ENCODE measurements around the gene TTC34.
"Not testable (repeated sequence)": the region's sequence is repeated elsewhere in the genome, so short reads cannot be mapped to it uniquely, and the experiment has no call there.

The TTC34 gene

DNA sequence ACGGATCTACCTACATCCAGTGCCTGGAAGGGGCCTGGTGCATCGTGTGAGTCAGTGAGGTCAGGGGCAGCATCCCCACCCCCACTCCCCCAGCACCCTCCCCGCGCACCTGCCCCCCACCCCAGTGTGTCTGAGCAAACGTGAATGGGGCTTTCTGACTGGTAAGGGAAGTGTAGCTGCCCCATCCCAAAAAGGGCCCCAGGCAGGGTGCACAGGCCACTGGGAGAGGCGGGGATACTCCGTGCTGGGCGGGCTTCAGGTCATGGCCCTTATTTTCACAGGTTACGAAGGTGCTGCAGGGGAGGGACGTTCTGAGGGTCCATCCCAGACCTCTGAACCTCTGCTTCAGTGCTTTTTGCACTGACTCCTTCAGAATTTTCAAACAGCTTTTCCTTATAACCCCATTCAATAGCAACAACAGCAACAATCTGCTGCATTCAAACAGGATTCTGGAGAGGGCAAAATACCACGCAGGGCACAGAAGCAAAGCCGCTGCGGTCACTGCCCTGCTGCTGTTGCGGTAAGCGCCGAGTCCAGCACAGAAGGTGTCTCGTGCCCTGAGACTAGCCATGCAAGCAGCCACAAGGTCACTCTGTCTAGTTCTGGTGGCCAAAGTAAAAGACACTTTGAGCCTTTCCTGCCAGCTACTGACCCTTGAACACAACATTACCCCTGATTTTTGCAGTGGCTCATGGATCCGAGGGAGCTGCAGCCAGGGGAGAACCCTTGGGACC lies 10.3 kb downstream of the TTC34 start:
- DNase-seq = no peak

DNA sequence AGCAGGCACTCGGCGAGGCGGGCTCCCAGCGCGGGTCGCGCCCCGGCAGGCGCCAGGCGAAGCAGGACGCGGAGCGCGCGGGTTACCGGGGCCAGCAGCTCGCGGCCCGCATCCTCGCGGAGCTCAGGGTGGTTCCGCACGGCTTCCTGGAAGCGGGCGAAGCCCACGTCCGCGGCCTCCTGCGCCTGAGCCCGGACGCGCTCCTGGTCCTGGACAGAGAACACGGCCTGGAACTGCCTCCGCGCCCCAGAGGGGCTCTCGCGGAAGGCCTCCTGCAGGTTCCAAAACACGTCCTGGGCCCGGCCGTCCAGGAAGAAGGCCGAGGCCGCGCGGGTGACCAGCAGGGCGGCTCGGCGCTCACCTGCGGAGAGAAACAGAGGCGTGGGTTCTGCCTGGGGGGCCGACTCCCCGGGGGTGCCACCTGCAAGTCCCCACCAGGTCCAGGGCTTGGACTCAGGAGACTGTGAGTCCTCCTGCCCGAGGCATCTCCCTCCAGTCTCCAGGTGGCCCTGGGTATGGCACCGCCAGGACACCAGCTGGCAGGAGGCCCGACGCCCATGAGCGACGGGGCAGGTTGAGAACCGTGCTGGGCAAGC lies 11.4 kb downstream of the TTC34 start:
- no peak for DNase-seq

DNA sequence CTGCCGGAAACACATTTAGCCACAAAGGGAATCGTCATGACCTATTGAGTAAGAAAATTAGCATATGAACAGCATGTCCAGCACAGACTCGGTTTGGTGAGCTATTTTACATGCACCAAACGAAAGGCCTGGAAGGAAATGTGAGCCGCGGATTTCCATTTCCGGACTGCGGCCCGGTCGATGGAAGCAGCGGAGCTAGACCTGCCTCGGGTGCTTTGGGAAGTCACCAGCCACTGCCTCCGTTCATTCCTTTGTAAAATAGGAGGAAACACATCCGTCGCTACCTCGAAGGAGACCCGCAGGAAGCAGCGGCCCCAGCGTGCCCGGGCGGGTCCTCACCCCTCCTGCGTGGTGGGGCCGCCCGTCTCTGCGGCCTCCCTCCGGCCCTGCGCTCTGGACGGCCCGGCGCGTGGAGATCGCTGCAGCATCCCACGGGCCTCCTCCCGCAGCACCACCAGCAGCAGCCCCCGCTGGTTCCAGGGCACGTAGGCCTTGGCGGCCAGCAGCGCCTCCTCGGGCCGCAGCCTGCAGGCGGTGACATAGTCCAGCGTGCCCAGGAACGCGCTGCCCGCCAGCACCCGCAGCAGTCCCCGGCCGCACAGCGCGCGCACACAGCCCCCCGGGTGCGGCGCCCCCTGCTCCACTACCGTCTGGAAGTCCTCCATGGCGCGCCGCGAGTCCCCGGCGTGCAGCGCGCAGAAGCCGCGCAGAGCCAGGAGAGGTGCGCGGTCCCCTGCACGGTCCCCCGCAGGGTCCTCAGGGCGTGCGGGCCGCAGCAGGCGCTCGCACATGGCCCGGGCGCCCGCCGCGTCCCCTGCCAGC lies 12.1 kb downstream of the TTC34 start:
- DNase-seq = no peak

DNA sequence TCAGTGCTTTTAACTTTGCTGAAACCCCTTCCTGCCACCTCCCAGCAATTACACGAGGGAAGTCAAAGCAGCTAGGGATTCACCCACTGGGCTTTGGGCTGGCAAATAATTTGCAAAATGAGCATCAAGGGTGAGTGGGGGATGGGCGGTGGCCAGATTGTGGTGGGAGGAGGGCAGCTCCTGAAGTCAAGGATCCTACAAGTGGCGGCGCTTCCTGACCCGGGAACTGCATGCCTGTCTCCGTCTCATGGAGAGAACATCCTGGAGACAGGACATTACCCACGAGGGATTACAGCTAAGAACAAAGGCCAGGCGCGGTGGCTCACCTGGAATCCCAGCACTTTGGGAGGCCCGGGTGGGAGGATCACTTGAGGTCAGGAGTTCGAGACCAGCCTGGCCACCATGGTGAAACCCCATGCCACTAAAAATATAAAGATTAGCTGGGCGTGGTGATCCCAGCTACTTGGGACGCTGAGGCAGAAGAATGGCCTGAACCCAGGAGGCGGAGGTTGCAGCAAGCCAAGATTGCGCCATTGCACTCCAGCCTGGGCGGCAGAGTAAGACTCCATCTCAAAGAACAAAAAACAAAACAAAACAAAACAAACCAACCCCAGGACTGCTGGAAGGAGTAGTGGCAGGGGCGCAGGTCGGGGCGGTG lies 12.9 kb downstream of the TTC34 start:
- no peak for DNase-seq

DNA sequence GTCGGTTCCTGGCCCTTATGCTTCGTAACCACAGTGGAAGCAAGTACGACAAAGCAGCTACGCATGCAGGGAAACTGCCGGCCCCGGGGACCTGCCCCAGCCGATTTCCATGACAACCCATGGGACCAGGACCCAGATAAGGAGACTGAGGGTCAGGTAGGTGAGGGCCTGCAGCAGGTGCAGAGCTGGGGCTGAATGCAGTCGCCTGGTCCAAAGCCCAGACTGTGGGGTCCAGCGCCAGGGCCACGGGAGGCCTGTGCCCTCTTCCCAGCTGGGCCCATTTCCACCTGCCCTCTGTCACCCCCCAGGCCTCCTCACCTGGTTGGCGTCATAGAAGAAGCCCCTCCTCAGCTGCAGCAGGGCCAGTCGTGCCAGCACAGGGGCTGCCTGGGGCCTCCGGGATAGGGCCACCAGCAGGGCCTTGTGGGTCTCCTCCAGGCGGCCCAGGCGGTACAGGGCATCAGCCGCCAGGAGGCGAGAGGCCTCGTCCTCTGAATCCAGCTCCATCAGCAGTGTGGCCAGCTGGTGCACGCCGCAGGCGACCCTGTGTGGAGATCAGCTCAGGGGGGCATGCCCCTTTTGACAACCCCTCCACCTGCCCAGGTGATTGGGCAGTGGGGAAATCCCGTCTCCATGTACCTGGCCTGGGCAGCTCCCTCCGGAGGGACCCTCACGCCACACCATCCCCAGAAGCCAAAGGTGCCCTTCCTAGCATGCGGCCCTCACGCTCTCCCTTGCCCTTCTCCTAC lies 14.2 kb downstream of the TTC34 start:
- no peak for DNase-seq

DNA sequence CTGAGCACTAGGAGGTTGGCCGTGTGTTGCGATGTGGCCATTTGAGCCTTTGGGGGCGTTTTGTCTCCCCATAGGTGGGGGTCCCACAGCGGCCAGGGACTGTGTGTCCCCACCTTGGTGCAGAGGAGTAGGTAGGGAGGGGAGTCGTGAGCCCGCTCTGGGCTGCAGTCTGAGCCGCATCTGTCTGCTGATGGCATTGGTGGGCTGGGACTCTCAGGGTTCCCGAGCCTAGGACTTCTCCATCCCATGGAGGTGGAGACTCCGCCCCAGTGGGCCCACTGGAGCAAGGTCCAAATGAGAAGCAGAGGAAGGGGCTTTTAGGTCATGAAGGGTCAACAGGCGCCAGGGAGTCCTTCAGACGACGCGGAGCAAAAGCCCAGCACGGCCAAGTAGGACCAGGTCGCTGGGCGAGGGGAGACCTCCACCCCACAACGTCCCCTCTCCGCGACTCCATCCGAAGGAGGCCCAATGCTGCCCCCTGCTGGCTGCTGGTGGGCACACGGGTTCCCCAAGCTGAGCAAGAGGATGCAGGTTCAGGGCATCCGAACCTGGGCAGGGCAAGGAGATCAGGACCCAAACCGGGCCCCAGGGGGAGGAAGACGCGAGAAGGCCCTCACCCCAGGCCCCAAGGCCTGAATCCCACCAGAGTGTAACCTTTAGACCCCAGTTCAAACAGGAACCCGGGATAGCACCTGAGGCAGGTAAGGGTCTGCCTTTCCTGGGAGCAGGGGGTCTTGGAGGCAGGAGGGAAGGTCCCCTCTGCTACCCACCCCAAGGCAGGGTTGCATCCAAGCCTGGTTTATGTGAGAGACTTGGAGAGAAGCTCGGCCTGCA lies 14.9 kb downstream of the TTC34 start:
- DNase-seq = peak; percentile 72

DNA sequence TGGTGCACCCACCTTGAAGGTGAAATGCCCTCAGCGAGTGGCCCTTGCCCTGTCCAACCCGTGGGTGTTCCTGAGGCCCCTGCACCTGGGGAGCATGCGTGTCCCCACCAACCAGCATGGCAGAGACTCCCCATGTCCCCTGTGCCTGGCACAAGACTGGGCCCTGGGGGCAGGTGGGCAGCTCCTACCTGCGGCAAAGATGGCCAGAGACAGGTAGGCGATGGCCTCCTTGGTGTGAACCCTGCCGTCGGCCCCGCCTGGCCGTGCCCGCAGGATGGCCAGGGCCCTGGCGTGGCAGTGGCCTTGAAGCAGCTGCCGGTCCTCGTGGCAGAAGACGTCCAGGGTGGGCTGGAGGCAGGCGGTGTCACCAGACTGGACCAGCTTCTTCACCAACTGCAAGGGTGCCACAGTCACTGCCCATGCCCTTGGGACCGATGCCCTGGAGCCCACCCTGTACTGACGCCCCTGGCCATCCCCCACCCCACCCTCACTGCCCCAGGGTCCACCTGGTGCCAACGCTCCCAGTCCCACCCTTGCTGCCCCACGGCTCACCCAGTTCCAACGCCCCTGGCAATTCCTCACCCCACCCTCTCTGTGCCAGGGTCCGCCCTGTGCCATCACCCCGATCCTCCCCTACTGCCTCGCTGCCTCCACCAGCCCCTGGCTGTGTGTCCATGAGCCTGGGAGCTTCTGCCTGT lies 15.7 kb downstream of the TTC34 start:
- DNase-seq = no peak

DNA sequence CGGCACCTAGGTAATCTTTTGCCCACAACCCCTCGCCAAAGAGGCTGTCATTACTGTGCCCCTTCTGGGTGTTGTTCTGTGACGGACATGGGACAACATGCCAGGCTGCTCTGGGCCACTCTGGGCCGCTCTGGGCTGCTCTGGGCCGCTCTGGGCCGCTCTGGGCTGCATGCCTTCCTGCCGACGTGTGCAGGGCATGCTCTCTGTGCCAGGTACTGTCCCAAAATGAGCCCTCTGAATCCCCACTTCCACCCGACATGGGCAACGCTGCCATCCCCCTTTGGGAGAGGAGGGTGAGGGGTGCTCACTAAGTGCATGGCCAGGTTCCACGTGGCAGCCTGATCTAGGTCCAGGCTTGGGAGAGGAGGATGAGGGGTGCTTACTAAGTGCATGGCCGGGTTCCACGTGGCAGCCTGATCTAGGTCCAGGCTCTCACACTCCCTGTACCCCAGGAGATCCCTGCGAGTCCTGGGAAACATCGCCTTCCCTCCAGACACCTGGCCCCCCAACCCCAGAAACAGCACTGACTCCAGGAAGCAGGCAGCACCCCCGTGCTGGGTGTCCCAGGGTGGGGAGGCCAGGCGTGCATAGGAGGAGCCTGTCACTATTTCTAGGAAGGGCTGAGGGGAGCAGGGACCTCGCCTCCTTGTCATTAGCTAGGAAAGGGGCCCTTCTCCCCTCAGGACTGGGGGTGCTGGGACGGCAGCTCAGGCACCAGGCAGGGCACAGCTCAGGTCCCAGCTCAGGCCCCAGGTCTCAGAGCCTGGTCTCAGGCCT lies 16.5 kb downstream of the TTC34 start:
- DNase-seq = no peak

DNA sequence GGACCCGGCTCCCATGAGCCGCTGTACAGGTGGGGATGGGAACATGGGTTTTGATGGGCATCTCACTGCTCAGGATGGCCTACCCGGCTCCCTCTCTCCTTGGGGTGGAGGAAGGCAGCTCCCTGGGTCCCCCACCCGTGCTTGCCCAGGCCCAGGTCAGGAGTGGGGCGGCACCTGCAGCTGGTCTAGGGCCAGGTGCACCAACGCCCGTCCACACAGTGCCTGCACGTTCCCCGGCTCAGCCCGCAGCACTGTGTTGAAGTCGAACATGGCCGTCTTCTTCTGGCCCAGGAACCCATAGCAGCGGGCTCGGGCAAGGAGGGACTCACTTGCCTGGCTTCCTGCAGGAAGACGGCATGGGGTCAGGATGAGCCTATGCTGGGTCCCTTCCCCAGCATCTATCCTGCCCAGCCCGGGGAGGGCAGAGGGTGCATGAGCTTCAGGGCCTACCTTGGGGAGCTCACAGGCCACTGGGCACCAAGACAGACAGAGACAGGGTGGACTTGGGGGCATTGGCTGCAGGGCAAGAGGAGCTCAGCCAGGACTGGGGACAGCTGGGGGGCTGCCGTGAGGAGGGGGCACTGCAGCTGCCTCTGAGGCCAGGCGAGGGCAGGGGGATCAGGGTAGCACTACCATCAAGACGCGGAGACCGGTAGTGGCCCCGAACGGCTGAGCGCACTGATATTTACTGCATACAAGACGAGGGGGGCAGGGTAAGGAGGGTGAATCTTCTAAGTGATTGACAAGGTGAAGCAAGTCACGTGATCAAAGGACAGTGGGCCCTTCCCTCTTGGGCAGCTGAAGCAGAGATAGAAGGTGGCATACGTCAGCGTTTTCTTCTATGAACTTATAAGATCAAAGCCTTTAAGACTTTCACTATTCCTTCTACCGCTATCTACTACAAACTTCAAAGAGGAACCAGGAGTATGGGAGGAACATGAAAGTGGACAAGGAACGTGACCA lies 17.8 kb downstream of the TTC34 start:
- no peak for DNase-seq

DNA sequence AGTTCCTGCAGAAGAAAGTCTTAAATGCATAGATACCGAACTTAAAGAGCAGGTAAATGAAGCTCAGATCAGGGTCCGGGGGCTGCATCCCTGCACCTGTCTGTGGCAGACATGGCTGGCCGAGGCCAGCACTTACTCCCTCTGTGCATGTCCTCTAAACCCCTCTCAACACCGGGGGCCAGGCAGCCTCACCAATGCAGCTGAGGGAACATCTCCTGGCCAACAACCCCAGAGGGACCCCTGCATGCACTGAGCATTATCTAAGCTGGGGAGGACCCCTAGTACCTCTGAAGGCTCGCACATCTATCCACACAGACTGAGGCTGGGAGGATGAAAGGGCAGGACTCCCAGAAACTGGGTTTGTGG lies 18.4 kb downstream of the TTC34 start:
- no peak for DNase-seq

DNA sequence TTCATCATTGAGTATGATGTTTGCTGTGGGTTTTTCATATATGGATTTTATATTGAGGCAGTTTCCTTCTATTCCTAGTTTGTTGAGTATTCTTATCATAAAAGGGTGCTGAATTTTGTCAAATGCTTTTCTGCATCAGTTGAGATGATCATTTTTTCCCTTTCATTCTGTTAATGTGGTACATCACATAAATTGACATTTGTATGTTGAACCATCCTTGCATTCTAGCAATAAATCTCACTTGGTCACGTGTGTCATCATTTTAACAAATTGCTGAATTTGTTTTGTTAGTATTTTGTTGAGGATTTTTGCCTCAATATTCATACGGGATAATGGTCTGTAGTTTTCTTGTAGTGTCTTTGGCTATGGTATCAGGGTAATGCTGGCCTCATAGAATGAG lies 19.9 kb downstream of the TTC34 start:
- DNase-seq = no peak

DNA sequence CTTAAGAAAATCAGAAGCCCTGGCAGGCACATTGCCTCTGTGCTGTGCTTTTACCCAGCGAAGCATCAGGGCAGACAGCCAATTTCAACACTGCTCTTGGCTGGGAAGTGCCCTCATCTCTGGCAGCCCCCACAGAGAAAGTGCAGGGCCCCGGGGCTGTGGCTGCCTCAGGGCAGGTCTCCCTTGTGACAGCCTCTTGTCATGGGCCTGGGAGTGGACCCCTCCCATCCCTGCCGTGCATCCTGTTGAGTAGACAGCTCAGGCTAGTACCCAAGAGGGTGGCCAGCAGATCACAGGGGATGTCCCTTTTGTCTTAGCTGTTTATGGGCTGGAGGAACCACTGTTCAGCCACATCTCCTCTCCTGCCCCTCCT lies 23.3 kb downstream of the TTC34 start:
- DNase-seq = no peak

DNA sequence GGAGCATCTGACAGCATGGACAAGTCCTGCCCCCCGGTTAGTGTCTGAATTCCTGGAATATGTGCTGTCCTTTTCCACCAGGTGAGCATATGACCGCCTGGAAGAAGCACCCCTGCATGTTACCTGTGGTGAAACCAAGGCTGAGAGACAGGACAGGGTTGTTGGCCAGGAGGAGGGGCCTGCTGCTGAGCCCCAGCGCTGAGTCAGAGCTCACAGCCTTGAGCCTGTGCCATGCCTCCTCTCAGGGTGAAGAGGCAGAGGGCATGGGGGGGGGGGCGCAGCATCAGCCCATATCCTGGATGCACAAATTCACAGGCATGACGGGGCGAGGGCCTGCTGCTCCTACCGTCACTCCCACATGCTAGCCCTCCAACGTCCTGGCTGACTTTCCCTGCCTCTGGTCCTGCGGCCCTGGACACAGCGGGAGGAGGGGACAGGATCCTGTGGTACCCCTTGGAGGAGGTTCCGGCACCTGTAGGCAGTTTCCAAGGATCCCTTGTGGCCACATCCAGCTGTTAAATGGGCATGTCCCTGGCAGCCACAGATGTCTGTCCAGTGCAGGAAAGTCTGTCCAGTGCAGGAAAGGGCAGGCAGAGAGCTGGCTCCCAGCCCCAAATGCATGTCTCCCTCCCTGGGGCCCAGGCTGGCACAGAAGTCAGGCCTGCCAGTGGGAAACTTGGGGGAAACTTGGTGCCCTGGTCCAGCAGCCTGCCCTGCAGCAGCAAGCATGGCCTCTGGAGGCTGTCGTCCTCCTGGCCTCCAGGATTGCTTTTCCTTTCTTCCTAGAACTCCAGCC lies 23.9 kb downstream of the TTC34 start:
- no peak for DNase-seq

DNA sequence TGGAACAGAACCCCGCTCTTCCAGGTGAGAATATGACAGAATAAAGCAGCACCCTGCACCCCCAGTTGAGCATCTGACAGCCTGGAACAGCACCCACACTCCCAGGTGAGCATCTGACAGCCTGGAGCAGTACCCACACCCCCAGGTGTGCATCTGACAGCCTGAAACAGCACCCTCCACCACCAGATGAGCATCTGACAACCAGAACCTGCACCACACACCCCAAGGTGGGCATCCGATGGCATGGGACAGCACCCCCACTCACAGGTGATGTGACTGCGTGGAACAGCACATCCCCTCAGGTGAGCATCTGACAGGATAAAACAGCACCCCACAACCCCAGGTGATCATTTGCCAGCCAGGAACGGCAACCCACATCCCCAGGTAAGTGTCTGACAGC lies 26.2 kb downstream of the TTC34 start:
- not testable (repeated sequence) for DNase-seq

DNA sequence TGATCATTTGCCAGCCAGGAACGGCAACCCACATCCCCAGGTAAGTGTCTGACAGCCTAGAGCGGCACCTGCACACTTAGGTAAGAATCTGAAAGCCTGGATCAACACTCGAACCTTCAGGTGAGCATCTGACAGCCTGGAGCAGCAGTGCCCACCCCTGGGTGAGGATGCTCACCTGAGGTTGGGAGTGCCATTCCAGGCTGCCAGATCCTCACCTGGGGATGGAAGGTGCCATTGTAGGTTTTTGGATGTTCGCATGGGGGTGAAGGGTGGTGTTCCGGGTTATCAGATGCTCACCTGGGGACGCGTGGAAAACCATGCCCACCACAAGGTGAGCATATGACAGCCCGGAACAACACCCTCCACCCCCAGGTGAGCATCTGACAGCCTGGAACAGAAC lies 33.4 kb downstream of the TTC34 start:
- not testable (repeated sequence) for DNase-seq

DNA sequence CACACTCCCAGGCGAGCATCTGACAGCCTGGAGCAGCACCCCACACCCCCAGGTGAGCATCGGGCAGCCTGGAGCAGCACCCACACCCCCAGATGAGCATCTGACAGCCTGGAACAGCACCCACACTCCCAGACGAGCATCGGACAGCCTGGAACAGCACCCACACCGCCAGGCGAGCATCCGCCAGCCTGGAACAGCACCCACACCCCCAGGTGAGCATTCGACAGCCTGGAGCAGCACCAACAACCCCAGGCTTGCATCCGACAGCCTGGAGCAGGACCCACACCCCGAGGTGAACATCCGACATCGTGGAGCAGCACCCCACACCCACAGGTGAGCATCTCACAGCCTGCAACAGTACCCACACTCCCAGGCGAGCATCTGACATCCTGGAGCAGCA lies 42.1 kb downstream of the TTC34 start:
- DNase-seq = not testable (repeated sequence)

DNA sequence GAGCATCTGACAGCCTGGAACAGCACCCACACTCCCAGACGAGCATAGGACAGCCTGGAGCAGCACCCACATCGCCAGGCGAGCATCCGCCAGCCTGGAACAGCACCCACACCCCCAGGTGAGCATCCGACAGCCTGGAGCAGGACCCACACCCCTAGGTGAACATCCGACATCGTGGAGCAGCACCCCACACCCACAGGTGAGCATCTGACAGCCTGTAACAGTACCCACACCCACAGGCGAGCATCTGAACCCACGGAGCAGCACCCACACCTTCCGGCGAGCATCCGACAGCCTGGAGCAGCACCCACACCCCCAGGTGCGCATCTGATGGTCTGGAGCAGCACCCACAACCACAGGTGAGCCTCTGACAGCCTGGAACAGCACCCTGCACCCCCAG lies 44.0 kb downstream of the TTC34 start:
- not testable (repeated sequence) for DNase-seq

DNA sequence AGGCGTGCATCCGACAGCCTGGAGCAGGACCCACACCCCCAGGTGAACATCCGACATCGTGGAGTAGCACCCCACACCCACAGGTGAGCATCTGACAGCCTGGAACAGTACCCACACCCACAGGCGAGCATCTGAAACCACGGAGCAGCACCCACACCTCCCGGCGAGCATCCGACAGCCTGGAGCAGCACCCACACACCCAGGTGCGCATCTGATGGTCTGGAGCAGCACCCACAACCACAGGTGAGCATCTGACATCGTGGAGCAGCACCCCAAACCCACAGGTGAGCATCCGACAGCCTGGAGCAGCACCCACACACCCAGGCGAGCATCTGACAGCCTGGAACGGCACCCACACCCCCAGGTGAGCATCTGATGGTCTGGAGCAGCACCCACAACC lies 46.1 kb downstream of the TTC34 start:
- not testable (repeated sequence) for DNase-seq

All from CD4-positive, alpha-beta T cell treated with Interleukin-21 for 1 hour (primary cell).